ENCODE data around the gene PHIP.
A peak's percentile ranks its signal among the peaks of the same experiment; 100 is the strongest.
"Not testable (repeated sequence)": the region's sequence is repeated elsewhere in the genome, so short reads cannot be mapped to it uniquely, and the experiment has no call there.

PHIP gene

DNA sequence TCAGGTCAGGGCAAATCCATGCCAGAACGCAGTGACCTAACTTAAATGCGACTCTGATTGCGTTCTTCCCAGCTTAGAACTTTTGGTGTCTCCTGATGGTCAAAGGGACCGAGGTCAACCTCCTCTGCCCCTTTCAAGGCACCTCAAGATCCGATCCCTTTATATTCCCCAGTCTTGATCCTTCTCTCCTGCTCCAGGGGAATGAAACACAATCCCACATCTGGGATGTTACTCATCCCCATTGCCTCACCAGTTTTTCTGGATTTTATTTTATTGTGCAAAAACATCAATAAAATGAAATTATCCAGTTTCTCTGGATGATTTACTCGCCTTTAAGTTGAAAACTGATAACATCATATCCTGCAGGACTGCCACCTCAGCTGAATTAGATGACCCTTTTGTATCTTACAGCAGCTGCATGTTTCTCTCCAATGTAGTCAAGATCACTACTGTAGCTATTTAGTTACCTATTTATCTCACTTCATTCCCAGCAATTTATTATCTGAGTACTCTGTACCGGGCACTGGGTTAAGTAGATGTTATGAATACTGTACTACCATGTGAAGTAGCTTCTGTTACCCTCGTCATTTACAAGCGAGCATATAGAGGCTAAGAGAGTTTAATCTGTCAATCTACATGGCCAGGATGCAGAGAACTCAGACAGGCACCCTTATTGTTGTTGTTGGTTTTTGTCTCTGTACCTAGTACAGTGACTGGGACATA, 166.7 kb downstream of the PHIP start:
- ATAC-seq (replicated peaks) (no peak), DNase-seq (no peak)
- Mint-ChIP-seq H3K27ac (no peak overlapping the region), H3K4me3 (peak overlapping the region; percentile 62 to 71), H3K27me3 (peaks cover 26 to 29% of the 10 kb centered on the region in 2 donors), H3K9me3 (peaks cover 0 to 3% of the 10 kb centered on the region in 2 donors), H3K4me1 (peaks cover 16 to 22% of the 10 kb centered on the region in 2 donors), H3K36me3 (peaks cover 0 to 13% of the 10 kb centered on the region in 2 donors)

DNA sequence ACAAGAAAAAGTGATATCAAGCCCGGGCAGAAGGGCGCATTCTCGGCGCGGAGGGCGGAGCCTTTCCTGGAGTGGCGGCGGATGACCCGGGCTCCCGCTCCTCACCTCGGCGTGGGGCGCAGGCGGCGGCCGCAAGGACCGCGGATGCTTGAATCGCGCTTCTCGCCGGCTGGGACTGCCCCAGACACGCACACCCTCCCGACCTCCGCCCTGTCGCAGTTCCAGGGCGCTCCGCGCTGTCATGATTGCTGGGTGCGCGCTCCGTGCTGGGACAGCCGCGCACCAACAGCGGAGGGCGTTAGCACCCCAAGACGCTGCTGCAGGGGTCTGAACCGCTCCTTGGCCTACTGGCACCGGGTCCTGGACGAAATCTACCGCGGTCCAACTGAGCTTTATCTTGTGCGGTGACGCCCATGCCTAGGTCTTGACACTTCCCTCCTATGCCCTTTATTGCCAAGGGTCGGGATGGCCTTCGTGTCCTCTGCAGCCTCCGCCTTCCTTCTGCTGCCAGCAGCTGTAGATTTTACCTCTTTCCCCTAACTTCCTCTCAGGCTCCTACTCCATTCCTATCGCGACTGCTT, 167.4 kb downstream of the PHIP start:
- DNase-seq (no peak), ATAC-seq (replicated peaks) (peak; percentile 75 to 78)
- H3K36me3 Mint-ChIP-seq = peaks cover 0 to 12% of the 10 kb centered on the region in 2 donors
- H3K4me1 Mint-ChIP-seq = peaks cover 16 to 22% of the 10 kb centered on the region in 2 donors
- peak overlapping the region; percentile 62 to 71 for H3K4me3 Mint-ChIP-seq
- H3K9me3 Mint-ChIP-seq = no peaks in the 10 kb centered on the region
- H3K27ac Mint-ChIP-seq = no peak overlapping the region
- H3K27me3 Mint-ChIP-seq = peaks cover 26 to 29% of the 10 kb centered on the region in 2 donors

DNA sequence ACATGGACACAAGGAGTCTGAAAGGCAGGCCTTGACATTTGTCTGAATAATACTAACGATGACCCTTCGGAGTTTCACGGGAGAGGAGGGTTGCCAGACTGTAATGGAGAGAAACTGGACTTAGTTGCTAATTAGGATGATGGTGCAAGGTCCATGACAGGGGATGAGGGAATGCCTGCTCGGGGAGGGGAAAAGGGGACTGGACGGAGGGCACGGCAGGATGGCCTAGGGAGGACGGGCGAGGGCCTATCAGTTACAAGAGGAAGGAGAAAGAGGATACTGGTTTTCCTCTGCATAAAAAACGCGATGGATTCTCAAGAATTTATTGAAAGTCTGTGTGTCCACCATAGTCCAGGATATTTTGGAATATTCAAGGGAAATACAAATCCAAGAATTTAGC, 168.0 kb downstream of the PHIP start:
- Mint-ChIP-seq H3K36me3 (peaks cover 0 to 12% of the 10 kb centered on the region in 2 donors), H3K27me3 (peaks cover 26 to 29% of the 10 kb centered on the region in 2 donors), H3K4me1 (peaks cover 16 to 22% of the 10 kb centered on the region in 2 donors), H3K9me3 (no peaks in the 10 kb centered on the region), H3K4me3 (peak overlapping the region; percentile 30 to 62), H3K27ac (no peak overlapping the region)
- DNase-seq (no peak), ATAC-seq (replicated peaks) (no peak)

DNA sequence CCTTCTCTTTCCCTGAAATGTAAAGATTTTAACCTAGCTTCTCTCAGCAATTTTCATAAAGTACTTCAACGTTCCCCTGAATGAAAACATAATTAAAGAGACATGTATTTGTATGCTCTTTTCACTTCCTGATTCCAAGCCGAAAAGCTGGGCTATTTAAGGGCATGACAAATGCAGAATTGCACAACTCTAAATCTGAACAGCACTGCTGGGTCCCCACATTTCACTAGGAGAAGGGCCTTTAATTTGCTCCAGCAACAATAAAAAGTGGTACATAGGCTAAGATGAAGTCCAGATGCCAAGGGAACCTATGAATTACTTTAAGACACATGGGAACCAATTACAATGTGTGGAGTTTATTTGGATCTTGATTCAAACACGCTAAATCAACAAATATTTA, 168.7 kb downstream of the PHIP start:
- Mint-ChIP-seq H3K4me1 (peaks cover 16 to 22% of the 10 kb centered on the region in 2 donors), H3K36me3 (peaks cover 0 to 12% of the 10 kb centered on the region in 2 donors), H3K27ac (no peak overlapping the region), H3K9me3 (no peaks in the 10 kb centered on the region), H3K4me3 (no peak overlapping the region), H3K27me3 (peaks cover 26 to 29% of the 10 kb centered on the region in 2 donors)
- ATAC-seq (replicated peaks) (peak in 1 of 2 donors; percentile 41), DNase-seq (no peak)

DNA sequence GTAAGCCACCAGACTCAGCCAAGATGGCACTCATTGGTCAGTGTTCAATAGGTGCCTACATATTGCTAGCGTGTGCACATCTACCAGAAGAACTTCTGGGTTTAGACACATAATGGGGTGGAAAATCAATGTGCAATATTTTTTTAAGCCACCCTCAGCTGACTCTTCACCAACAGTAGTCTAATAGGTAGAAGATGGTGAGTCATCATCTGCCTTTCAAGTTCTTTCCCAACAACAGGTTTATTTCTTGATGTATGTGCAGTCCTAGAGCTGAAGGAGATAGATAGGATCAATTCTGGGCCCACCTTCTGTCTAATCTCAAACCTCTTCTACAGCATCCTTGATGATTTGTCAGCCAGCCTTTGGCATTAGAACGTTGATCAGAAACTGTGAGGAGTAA, 169.4 kb downstream of the PHIP start:
- peaks cover 0 to 12% of the 10 kb centered on the region in 2 donors for H3K36me3 Mint-ChIP-seq
- no peaks in the 10 kb centered on the region for H3K9me3 Mint-ChIP-seq
- peaks cover 26 to 29% of the 10 kb centered on the region in 2 donors for H3K27me3 Mint-ChIP-seq
- H3K4me1 Mint-ChIP-seq = peaks cover 16 to 22% of the 10 kb centered on the region in 2 donors
- no peak overlapping the region for H3K27ac Mint-ChIP-seq
- H3K4me3 Mint-ChIP-seq = no peak overlapping the region
- no peak for ATAC-seq (replicated peaks)
- no peak for DNase-seq

DNA sequence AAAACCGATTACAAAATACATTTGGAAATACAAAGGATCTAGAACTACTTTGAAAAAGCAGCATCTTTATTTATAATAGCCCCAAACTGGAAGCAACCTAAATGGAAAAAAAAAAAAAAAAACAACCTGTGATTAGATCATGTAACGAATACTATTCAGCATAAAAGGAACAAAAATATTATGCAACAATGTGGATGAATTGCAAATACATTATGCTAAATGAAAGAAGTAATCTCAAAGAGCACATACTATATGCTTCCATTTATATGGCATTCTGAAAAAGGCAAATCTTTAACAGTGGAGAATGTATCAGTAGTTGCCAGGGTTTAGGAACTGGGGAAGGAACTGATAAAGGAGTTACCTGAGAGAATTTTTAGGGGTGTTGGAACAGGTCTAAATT, 181.8 kb downstream of the PHIP start:
- ATAC-seq (replicated peaks) (no peak), DNase-seq (no peak)
- Mint-ChIP-seq H3K4me3 (no peak overlapping the region), H3K27ac (no peak overlapping the region), H3K27me3 (no peaks in the 10 kb centered on the region), H3K36me3 (peaks cover 5 to 6% of the 10 kb centered on the region in 2 donors), H3K4me1 (no peaks in the 10 kb centered on the region), H3K9me3 (peaks cover 2 to 6% of the 10 kb centered on the region in 2 donors)

DNA sequence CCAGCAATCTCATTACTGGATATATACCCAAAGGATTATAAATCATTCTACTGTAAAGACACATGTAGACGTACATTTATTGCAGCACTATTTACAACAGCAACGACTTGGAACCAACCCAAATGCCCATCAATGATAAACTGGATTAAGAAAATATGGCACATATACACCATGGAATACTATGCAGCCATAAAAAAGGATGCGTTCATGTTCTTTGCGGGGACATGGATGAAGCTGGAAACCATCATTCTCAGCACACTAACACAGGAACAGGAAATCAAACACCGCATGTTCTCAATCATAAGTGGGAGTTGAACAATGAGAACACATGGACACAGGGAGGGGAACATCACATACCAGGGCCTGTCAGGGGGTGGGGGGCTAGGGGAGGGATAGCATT, 188.2 kb downstream of the PHIP start:
- not testable (repeated sequence) for H3K4me3 Mint-ChIP-seq; H3K9me3 Mint-ChIP-seq; DNase-seq; ATAC-seq (replicated peaks); H3K27ac Mint-ChIP-seq; H3K27me3 Mint-ChIP-seq; H3K4me1 Mint-ChIP-seq
- H3K36me3 Mint-ChIP-seq = peaks cover 26 to 35% of the 10 kb centered on the region in 2 donors

Measured in stimulated activated naive B cell treated with anti-CD40 and anti-IgM and Interleukin-4, amounts not matched to agents 10 μg/mL and 1 μg/mL and 100 μg/mL, for 72 hours (primary cell).